GM12873 (cell line): Measurements from ENCODE around the gene RPTOR.

Source experiments
- CTCF ChIP-seq: IDR thresholded peaks from 2 replicates; pipeline ENCODE4 v1.5.1; 2012; ENCODE audit warnings: low read depth, mild to moderate bottlenecking, moderate library complexity, low read length, control low read depth; ENCODE audit not compliant: insufficient read depth; ENCODE audit errors: missing control alignments

The RPTOR gene

GRCh38 chr17:80978499-80979497 lies 434.2 kb downstream of the RPTOR start:
- no peak for TF ChIP-seq CTCF

GRCh38 chr17:80979547-80980378 lies 435.1 kb downstream of the RPTOR start:
- no peak for TF ChIP-seq CTCF

DNA sequence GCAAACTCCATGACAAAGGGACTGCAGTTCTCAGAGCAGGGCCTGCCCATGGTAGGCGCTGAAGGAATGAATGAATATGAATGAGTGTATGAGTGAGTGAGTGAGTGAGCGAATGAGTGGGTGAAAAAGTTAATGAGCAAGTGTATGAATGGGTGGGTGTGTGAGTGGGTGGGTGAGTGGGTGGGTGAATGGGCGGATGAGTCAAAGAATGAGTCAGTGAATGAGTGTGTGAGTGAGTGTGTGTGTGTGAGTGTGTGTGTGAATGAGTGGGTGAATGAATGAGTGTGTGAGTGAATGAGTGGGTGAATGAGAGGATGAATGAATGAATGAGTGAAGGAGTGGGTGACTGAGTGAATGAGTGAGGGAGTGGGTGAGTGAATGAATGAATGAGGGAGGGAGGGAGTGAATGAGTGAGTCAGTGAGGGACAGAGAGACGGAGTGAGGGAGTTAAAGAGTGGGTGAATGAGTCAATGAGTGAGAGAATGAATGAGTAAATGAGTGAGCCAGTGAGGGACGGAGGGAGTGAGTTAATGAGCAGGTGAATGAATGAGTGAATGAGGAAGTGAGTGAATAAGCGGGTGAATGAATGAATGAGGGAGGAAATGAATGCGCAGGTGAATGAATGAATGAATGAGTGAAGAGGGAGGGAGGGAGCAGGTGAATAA lies 435.9 kb downstream of the RPTOR start:
- no peak for TF ChIP-seq CTCF

- peak; percentile 68 for TF ChIP-seq CTCF
Measured at GRCh38 chr17:80981062-80981902, 436.6 kb downstream of the RPTOR start.

GRCh38 chr17:80981929-80982425 lies 437.3 kb downstream of the RPTOR start:
- no peak for TF ChIP-seq CTCF

DNA sequence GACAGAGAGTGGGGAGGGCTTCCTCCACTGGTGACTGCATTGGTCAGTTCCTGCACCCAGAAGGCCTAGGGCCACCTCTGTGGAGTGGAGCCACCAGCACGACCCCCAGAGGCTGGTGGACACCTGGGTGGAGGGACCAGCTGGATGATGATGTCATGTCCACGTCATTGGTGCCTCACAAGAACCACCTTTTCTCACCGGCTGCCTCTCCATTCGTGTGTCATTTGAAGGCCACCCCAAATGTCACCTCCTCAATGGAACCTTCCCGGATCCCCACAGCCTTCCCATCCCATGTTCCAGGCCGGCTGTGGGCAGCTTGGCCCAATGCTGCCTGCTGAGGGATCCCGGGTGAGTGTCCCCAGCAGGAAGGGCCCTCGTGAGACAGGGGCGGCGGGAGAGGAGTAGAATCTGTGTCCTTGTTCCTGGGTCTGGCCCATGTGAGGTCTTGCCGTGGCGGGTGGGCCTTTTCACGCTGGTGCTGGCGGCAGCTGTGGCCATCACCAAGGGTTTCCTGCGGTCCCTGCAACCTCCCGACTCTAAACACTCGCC lies 437.9 kb downstream of the RPTOR start:
- no peak for TF ChIP-seq CTCF
